Stomach (tissue), 9 donors: ENCODE measurements around the gene DNAJB8. TPM values are rescaled to one million over a fixed set of nuclear protein-coding genes. Genes with fewer than 3 reads are reported as not detected.
A peak's percentile ranks its signal among the peaks of the same experiment; 100 is the strongest.

Experiments
- DNase-seq, 2 donors: peaks; one replicate each; pipeline versions ENCODE4 v3.0.0 to v3.0.0-alpha.2; 2013 to 2019
- H3K27ac ChIP-seq, 5 donors: fragments of 200-600 bp in 4 of 5; sonication (generic) in 4 of 5; one replicate each; pipeline ENCODE4 v1.5.1; 2013 to 2019; ENCODE audit warnings: mild to moderate bottlenecking in 1 of 5, moderate library complexity in 1 of 5
- H3K27me3 ChIP-seq, 3 donors: fragments of 200-600 bp; sonication (generic); one replicate each; pipeline ENCODE4 v1.5.1; 2017 to 2019; ENCODE audit warnings: mixed run types in 1 of 3
- H3K36me3 ChIP-seq, 4 donors: fragments of 200-600 bp; sonication (generic); 1 replicate in 3 of 4; 2 replicates in 1 of 4; pipeline ENCODE4 v1.5.1; 2016 to 2019
- H3K4me1 ChIP-seq, 4 donors: fragments of 200-600 bp; sonication (generic); one replicate each; pipeline ENCODE4 v1.5.1; 2016 to 2019
- H3K4me3 ChIP-seq, 4 donors: fragments of 200-600 bp; sonication (generic) in 3 of 4; one replicate each; pipeline ENCODE4 v1.5.1; 2016 to 2019; ENCODE audit warnings: mild to moderate bottlenecking in 1 of 4
- H3K9me3 ChIP-seq, 4 donors: fragments of 200-600 bp; sonication (generic); one replicate each; pipeline ENCODE4 v1.5.1; 2016 to 2019
- EP300 ChIP-seq: sonication (generic); formaldehyde crosslinking; IDR thresholded peaks from one replicate; pipeline ENCODE4 v1.6.1; 2017; ENCODE audit warnings: antibody characterized with exemption
- POLR2A ChIP-seq, 4 donors: fragments of 450-650 bp; IDR thresholded peaks; one replicate each; pipeline ENCODE4 v1.6.1; 2016; ENCODE audit warnings: antibody characterized with exemption in 4 of 4, control low read depth in 2 of 4, mild to moderate bottlenecking in 1 of 4, moderate library complexity in 1 of 4
- POLR2AphosphoS5 ChIP-seq, 3 donors: sonication (generic); formaldehyde crosslinking; IDR thresholded peaks; one replicate each; pipeline ENCODE4 v1.6.1; 2016; ENCODE audit warnings: antibody characterized with exemption in 3 of 3
- WGBS, 5 donors: extraction: QIAGEN DNeasy Blood & Tissue Kit in 3 of 5; methylation state at CpG; one replicate each; pipeline versions ENCODE4 v1.1.5 to v1.1.7; 2013 to 2018; 5-methylcytosine and 5-hydroxymethylcytosine counted together
- intact Hi-C: fragments of 100-400 bp; cut with DNase I; formaldehyde crosslinking; loops from one replicate; pipeline ENCODE4 v1.15.1; 2023; ENCODE audit warnings: low total_unique reads
- polyA plus RNA-seq, 3 donors: library from polyadenylated mRNA; stranded (reverse); fragments of 200-250 nt; gene quantifications; one replicate each; pipeline ENCODE4 v1.2.3, GENCODE V29; 2013
- total RNA-seq, 5 donors: library from RNA; depleted of rRNA; stranded (reverse); fragments of >200 nt; gene quantifications; one replicate each; pipeline versions ENCODE4 v1.1.0 to v1.2.3, GENCODE V29; 2014 to 2016
- TF ChIP-seq, protein P1 (sequence below), 7 experiments: fragments of 450-650 bp in 4 of 7; fragments of 200-600 bp in 3 of 7; sonication (generic) in 3 of 7; IDR thresholded peaks; one replicate each; pipeline ENCODE4 v1.5.1; 2016 to 2019; ENCODE audit warnings: antibody characterized with exemption in 7 of 7, control low read depth in 2 of 7, mild to moderate bottlenecking in 1 of 7
- donor health status: healthy with polysubstance abuse.
- donor health status: Bipolar disorder and iron deficiency.
- donor health status: healthy.

Gene DNAJB8
- total and polyA plus RNA-seq, 8 donors = not detected

DNA sequence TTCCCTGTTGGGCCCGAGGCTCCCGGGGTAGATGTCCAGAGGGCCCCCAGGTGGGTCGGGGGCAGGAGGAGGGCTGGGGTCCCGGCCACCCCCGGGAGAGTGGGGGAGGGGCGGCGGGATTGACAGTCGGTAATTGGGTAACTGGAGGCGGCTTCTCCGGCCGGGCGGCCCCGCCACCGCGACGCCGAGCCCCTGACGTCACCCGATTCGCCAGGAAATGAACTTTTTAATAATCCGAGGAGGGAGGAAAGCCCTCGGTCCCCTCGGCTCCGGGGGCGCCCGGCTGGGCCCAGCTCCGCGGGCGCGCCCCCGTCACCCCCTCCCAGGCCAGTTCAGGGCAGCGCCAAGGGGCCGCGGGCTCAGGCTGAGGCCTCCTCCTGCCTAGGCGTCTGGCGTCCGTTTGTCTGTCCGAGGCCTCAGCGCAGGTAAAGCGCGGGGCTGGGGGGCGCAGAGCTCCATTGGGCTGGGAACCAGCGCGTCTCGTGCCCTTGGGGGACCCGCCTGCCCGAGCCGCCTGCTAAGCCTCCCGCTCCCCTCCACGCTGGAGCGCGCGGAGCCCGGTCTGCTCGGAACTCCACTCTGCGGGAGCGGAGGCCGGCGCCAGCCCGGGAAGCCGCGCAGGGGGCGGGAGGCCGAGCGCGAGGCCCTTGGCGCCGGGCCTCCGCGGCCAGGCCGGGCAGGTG lies 22.4 kb upstream of the DNAJB8 start:
- WGBS, 5 donors = 1 to 3% (median 1%) methylated on average over 65 to 71 of the region's 71 CpGs; no CpG with 5 or more reads in 1 of the 5 donors
- Histone ChIP-seq H3K27ac (peak overlapping the region; percentile 31 to 80 (median 73)), H3K4me1 (peaks cover 55 to 82% (median 68%) of the 10 kb centered on the region in 4 donors), H3K27me3 (peaks cover 69 to 100% (median 100%) of the 10 kb centered on the region in 3 donors), H3K36me3 (no peaks in the 10 kb centered on the region), H3K9me3 (no peaks in the 10 kb centered on the region), H3K4me3 (peak overlapping the region; percentile 49 to 68 (median 58))
- peak in 1 of 2 donors; percentile 83 for DNase-seq
- TF ChIP-seq POLR2A (IDR thresholded peaks at IDR 0.05) (no peak), EP300 (no peak), POLR2AphosphoS5 (IDR thresholded peaks at IDR 0.05) (no peak)
- TF ChIP-seq, protein P1, sequence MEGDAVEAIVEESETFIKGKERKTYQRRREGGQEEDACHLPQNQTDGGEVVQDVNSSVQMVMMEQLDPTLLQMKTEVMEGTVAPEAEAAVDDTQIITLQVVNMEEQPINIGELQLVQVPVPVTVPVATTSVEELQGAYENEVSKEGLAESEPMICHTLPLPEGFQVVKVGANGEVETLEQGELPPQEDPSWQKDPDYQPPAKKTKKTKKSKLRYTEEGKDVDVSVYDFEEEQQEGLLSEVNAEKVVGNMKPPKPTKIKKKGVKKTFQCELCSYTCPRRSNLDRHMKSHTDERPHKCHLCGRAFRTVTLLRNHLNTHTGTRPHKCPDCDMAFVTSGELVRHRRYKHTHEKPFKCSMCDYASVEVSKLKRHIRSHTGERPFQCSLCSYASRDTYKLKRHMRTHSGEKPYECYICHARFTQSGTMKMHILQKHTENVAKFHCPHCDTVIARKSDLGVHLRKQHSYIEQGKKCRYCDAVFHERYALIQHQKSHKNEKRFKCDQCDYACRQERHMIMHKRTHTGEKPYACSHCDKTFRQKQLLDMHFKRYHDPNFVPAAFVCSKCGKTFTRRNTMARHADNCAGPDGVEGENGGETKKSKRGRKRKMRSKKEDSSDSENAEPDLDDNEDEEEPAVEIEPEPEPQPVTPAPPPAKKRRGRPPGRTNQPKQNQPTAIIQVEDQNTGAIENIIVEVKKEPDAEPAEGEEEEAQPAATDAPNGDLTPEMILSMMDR (IDR thresholded peaks at IDR 0.05) = no peak
- intact Hi-C loops = no loop called here

DNA sequence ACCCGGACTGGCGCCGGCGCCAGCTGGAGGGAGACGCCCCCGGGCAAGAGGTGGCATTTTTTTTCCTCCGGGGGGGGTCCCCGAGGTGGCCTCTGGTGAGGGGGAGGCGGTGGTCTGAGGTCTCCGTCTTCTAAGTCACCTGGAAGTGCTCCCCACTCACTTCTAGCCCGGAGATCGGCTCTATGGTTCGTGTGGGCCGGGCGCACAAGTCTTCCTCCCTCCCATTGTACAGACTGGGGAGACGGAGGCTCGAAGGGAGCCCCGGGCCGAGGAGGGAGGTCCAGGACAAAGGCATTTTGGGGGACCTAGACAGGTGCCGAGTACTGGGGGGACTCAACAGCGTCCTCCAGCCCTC lies 21.9 kb upstream of the DNAJB8 start:
- H3K36me3 ChIP-seq = no peaks in the 10 kb centered on the region
- 3 to 6% (median 4%) methylated on average over 8 to 21 of the region's 21 CpGs for WGBS, 5 donors
- no peaks in the 10 kb centered on the region for H3K9me3 ChIP-seq
- peaks cover 74 to 100% (median 100%) of the 10 kb centered on the region in 3 donors for H3K27me3 ChIP-seq
- intact Hi-C loops = no loop called here
- no peak for TF ChIP-seq EP300
- no peak for TF ChIP-seq POLR2A (IDR thresholded peaks at IDR 0.05)
- no peak for TF ChIP-seq POLR2AphosphoS5 (IDR thresholded peaks at IDR 0.05)
- TF ChIP-seq, protein P1 (IDR thresholded peaks at IDR 0.05) = no peak
- no peak for DNase-seq
- peaks cover 55 to 87% (median 68%) of the 10 kb centered on the region in 4 donors for H3K4me1 ChIP-seq
- peak overlapping the region; percentile 33 to 80 (median 73) for H3K27ac ChIP-seq
- H3K4me3 ChIP-seq = peak overlapping the region; percentile 49 to 68 (median 58)

- 1 to 3% (median 2%) methylated on average over 15 to 68 of the region's 68 CpGs for WGBS, 5 donors
- Histone ChIP-seq H3K27me3 (peaks cover 77 to 100% (median 100%) of the 10 kb centered on the region in 3 donors), H3K9me3 (no peaks in the 10 kb centered on the region), H3K36me3 (no peaks in the 10 kb centered on the region), H3K27ac (peak overlapping the region; percentile 33 to 80 (median 73)), H3K4me3 (peak overlapping the region; percentile 49 to 68 (median 58)), H3K4me1 (peaks cover 53 to 88% (median 67%) of the 10 kb centered on the region in 4 donors)
- DNase-seq = peak; percentile 67 to 93
- peak; percentile 60 to 83 (median 67) for TF ChIP-seq POLR2AphosphoS5 (IDR thresholded peaks at IDR 0.05)
- TF ChIP-seq, protein P1 (IDR thresholded peaks at IDR 0.05) = no peak
- intact Hi-C loops = no loop called here
Measured at GRCh38 chr3:128487813-128488635, 21.3 kb upstream of the DNAJB8 start.

- no peak for DNase-seq
- intact Hi-C loops = no loop called here
- TF ChIP-seq POLR2A (IDR thresholded peaks at IDR 0.05) (no peak), EP300 (no peak), POLR2AphosphoS5 (IDR thresholded peaks at IDR 0.05) (no peak)
- TF ChIP-seq, protein P1 (IDR thresholded peaks at IDR 0.05) = no peak
- peak overlapping the region; percentile 49 to 68 (median 58) for H3K4me3 ChIP-seq
- no peaks in the 10 kb centered on the region for H3K36me3 ChIP-seq
- 2 to 4% (median 3%) methylated on average over 10 to 18 of the region's 18 CpGs for WGBS, 5 donors
- H3K27ac ChIP-seq = peak overlapping the region in 4 of 5 donors; percentile 28 to 80 (median 72)
- H3K4me1 ChIP-seq = peaks cover 48 to 88% (median 64%) of the 10 kb centered on the region in 4 donors
- H3K9me3 ChIP-seq = no peaks in the 10 kb centered on the region
- H3K27me3 ChIP-seq = peaks cover 76 to 100% (median 100%) of the 10 kb centered on the region in 3 donors
Measured at GRCh38 chr3:128487538-128487812, 20.8 kb upstream of the DNAJB8 start.
